Right lobe of liver (tissue), 6 donors: ENCODE data around the gene ABCB10. TPM values are rescaled to one million over a fixed set of nuclear protein-coding genes. Genes with fewer than 3 reads are reported as not detected.
"Not testable (repeated sequence)": the region's sequence is repeated elsewhere in the genome, so short reads cannot be mapped to it uniquely, and the experiment has no call there.

Source experiments
- ATAC-seq, 4 donors: fragments of 200-7000 bp; cut with Tn5 transposase; one replicate each; pipeline ENCODE4 v1.9.1; 2020; ENCODE audit warnings: mild to moderate bottlenecking in 4 of 4, moderate library complexity in 4 of 4
- DNase-seq, 3 donors: peaks; one replicate each; pipeline ENCODE4 v3.0.0-alpha.2; 2020
- H3K27ac ChIP-seq, 3 donors: fragments of 200-600 bp; one replicate each; pipeline ENCODE4 v1.8.0; 2022
- H3K27me3 ChIP-seq, 2 donors: fragments of 200-600 bp; one replicate each; pipeline ENCODE4 v1.8.0; 2022
- H3K36me3 ChIP-seq, 4 donors: fragments of 200-600 bp; sonication (generic) in 1 of 4; one replicate each; pipeline versions ENCODE4 v1.5.1 to v1.8.0; 2017 to 2022; ENCODE audit warnings: control low read depth in 1 of 4
- H3K4me1 ChIP-seq, 4 donors: fragments of 200-600 bp; sonication (generic) in 1 of 4; one replicate each; pipeline versions ENCODE4 v1.5.1 to v1.8.0; 2017 to 2022; ENCODE audit warnings: control low read depth in 1 of 4
- H3K4me3 ChIP-seq, 3 donors: fragments of 200-600 bp; one replicate each; pipeline ENCODE4 v1.8.0; 2022
- H3K9me3 ChIP-seq, 4 donors: fragments of 200-600 bp; sonication (generic) in 1 of 4; one replicate each; pipeline versions ENCODE4 v1.5.1 to v1.8.0; 2017 to 2022; ENCODE audit warnings: control low read depth in 1 of 4
- CTCF ChIP-seq, 4 donors: fragments of 200-600 bp in 3 of 4; fragments of 450-650 bp in 1 of 4; IDR thresholded peaks; one replicate each; pipeline versions ENCODE4 v1.5.1 to v1.8.0; 2016 to 2022; ENCODE audit warnings: antibody characterized with exemption in 4 of 4, mild to moderate bottlenecking in 2 of 4
- POLR2A ChIP-seq: fragments of 450-650 bp; IDR thresholded peaks from one replicate; pipeline ENCODE4 v1.6.1; 2017; ENCODE audit warnings: antibody characterized with exemption, mild to moderate bottlenecking
- WGBS: methylation state at CpG from one replicate; pipeline ENCODE4 v1.1.6; 2018; ENCODE audit warnings: low coverage, low lambda C conversion rate; ENCODE audit not compliant: insufficient coverage; ENCODE audit errors: missing lambda C conversion rate; 5-methylcytosine and 5-hydroxymethylcytosine counted together
- intact Hi-C, 2 donors: fragments of 100-400 bp; cut with DNase I; formaldehyde crosslinking; loops; one replicate each; pipeline versions ENCODE4 v1.11.2 to v1.14.1; 2022
- total RNA-seq, 6 experiments: library from RNA; depleted of rRNA in 2 of 6; stranded (reverse); fragments of >200 nt in 2 of 6; fragmentation: NEBNext Ultra II Directional in 3 of 6; extraction: Animal tissue kit (Norgen Biotek cat#: 25700) in 3 of 6; gene quantifications; one replicate each; pipeline versions ENCODE4 v1.1.0 to v1.2.4, GENCODE V29; 2016 to 2023
- donor health status: DM: no; HTN: yes; CAD: no.
- donor health status: DM: no; HTN: no; CAD: no.
- donor health status: DM: no; HTN: no; CAD: no.
- donor health status: DM: no; HTN: yes; CAD: no.
- donor health status: DM: no; HTN: yes; CAD: no.

Gene ABCB10
- total RNA-seq, 6 experiments from 2014 or later = 12.9 to 16.2 (median 13.7) TPM

DNA sequence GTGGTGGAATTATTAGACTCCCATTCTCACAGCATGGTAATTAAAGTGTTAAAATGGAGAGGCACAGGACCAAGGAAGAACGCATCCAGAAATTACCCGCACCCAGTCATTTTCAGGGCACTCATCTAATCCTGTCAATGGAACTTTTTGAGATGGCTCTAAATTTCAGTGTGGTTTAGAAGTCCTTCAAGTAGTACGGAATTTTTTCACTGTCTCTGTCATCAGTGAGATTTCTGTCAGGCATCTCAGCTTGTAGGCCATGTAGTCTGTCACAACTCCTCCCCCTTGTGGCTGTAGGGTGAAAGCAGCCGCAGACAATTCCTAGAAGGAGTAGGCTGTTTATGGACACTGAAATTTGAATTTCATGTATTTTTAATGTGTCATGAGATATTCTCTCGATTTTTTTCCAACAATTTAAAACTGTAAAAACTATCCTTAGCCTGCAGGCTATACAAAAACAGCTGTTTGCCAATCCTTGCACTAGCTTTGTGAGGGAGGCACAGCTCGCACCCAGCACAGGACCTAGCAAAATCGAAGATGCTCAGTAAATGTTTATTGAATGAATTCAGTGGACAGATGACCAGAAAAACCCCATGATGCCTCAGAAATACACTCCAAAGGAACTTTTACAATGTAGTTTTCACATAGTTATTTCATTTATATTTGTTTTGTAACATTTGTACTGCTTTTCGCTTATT is 43.8 kb downstream of the ABCB10 start:
- peak; percentile 78 to 86 (median 85) for TF ChIP-seq CTCF (IDR thresholded peaks at IDR 0.05)
- no peak for TF ChIP-seq POLR2A
- peak; percentile 93 to 97 (median 96) for ATAC-seq
- intact Hi-C loops = no loop called here
- Histone ChIP-seq H3K27ac (no peak overlapping the region), H3K36me3 (peaks cover 0 to 7% (median 0%) of the 10 kb centered on the region in 4 donors), H3K9me3 (no peaks in the 10 kb centered on the region), H3K4me1 (no peaks in the 10 kb centered on the region), H3K4me3 (no peak overlapping the region), H3K27me3 (no peaks in the 10 kb centered on the region)
- WGBS = 32% methylated on average over 8 of the region's 8 CpGs
- DNase-seq = peak in 2 of 3 donors; percentile 45 to 64

DNA sequence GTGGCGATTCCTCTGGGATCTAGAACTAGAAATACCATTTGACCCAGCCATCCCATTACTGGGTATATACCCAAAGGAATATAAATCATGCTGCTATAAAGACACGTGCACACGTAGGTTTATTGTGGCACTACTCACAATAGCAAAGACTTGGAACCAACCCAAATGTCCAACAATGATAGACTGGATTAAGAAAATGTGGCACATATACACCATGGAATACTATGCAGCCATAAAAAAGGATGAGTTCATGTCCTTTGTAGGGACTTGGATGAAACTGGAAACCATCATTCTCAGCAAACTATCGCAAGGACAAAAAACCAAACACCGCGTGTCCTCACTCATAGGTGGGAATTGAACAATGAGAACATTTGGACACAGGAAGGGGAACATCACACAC is 46.9 kb downstream of the ABCB10 start:
- ATAC-seq, DNase-seq, H3K27ac ChIP-seq, H3K4me3 ChIP-seq, intact Hi-C loops, H3K27me3 ChIP-seq, H3K9me3 ChIP-seq, H3K36me3 ChIP-seq: not testable (repeated sequence)
- peaks cover 0 to 12% (median 5%) of the 10 kb centered on the region in 4 donors for H3K4me1 ChIP-seq
- WGBS = 80% methylated on average over 3 of the region's 6 CpGs

DNA sequence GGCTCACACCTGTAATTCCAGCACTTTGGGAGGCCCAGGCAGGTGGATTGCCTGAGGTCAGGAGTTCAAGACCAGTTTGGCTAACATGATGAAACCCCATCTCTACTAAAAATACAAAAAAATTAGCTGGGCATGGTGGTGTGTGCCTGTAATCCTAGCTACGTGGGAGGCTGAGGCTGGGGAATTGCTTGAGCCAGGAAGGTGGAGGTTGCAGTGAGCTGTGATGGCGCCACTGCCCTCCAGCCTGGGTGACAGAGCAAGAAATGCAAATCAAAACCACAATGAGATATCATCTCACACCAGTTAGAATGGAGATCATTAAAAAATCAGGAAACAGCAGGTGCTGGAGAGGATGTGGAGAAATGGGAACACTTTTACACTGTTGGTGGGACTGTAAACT is 47.3 kb downstream of the ABCB10 start:
- ATAC-seq, H3K36me3 ChIP-seq, intact Hi-C loops, H3K27me3 ChIP-seq, DNase-seq, H3K27ac ChIP-seq, H3K9me3 ChIP-seq, H3K4me3 ChIP-seq: not testable (repeated sequence)
- WGBS = 94% methylated on average over 2 of the region's 2 CpGs
- H3K4me1 ChIP-seq = peaks cover 0 to 13% (median 6%) of the 10 kb centered on the region in 4 donors

DNA sequence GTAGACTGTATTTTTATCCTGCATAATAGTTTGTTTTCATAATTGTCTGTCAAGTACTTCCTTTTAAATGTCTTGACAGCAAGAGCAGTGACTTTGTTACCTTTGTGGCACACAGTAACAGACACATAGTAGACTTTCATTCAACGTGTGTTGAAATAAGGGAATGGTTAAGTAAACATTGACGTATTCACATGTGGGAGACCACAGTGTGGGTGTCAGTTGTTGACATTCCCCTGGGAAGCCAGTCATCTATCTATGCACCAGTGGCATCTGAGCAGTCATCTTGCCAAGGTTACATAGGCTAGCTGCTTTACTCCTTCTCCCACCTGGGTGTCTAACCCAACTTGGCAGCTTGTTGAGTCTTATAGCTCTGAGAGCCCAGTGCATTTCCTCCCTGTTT is 48.9 kb downstream of the ABCB10 start:
- DNase-seq = no peak
- intact Hi-C loops = no loop called here
- no peaks in the 10 kb centered on the region for H3K36me3 ChIP-seq

GRCh38 chr1:229508823-229509337 is 49.6 kb downstream of the ABCB10 start:
- no peaks in the 10 kb centered on the region for H3K27me3 ChIP-seq
- H3K27ac ChIP-seq = peak overlapping the region; percentile 88 to 90 (median 90)
- TF ChIP-seq POLR2A (no peak), CTCF (IDR thresholded peaks at IDR 0.05) (no peak)
- WGBS = 91% methylated on average over 6 of the region's 7 CpGs
- peaks cover 0 to 13% (median 6%) of the 10 kb centered on the region in 4 donors for H3K4me1 ChIP-seq
- no peaks in the 10 kb centered on the region for H3K9me3 ChIP-seq
- DNase-seq (no peak), ATAC-seq (peak in 1 of 4 donors; percentile 2)
- H3K4me3 ChIP-seq = peak overlapping the region; percentile 86 to 95 (median 92)
- intact Hi-C loops = no loop called here
- H3K36me3 ChIP-seq = no peaks in the 10 kb centered on the region

More for the DNA sequence above, 48.9 kb downstream of the ABCB10 start:
- H3K4me1 ChIP-seq = peaks cover 0 to 13% (median 6%) of the 10 kb centered on the region in 4 donors
- peak; percentile 29 for TF ChIP-seq POLR2A
- no peak for TF ChIP-seq CTCF (IDR thresholded peaks at IDR 0.05)
- WGBS = 39% methylated on average over 2 of the region's 2 CpGs
- no peaks in the 10 kb centered on the region for H3K9me3 ChIP-seq
- H3K27ac ChIP-seq = no peak overlapping the region
- ATAC-seq = peak in 1 of 4 donors; percentile 66
- no peak overlapping the region for H3K4me3 ChIP-seq
- H3K27me3 ChIP-seq = no peaks in the 10 kb centered on the region
